Suprapubic skin (tissue), 4 donors: ENCODE results near the gene JAZF1. TPM values are rescaled to one million over a fixed set of nuclear protein-coding genes. Genes with fewer than 3 reads are reported as not detected.

ENCODE experiments used
- DNase-seq, 2 donors: peaks; one replicate each; pipeline ENCODE4 v3.0.0-alpha.2; 2019; ENCODE audit warnings: low spot score in 2 of 2
- H3K27ac ChIP-seq: fragments of 200-600 bp; sonication (generic); one replicate; pipeline ENCODE4 v1.5.1; 2019
- H3K27me3 ChIP-seq: fragments of 200-600 bp; sonication (generic); one replicate; pipeline ENCODE4 v1.5.1; 2019
- H3K36me3 ChIP-seq: fragments of 200-600 bp; sonication (generic); one replicate; pipeline ENCODE4 v1.5.1; 2019
- H3K4me1 ChIP-seq: fragments of 200-600 bp; sonication (generic); one replicate; pipeline ENCODE4 v1.5.1; 2019
- H3K4me3 ChIP-seq: fragments of 200-600 bp; sonication (generic); one replicate; pipeline ENCODE4 v1.5.1; 2019; ENCODE audit warnings: mild to moderate bottlenecking
- H3K9me3 ChIP-seq: fragments of 200-600 bp; sonication (generic); one replicate; pipeline ENCODE4 v1.5.1; 2019
- CTCF ChIP-seq, 2 donors: fragments of 200-600 bp in 1 of 2; fragments of 450-650 bp in 1 of 2; sonication (generic) in 1 of 2; IDR thresholded peaks; one replicate each; pipeline ENCODE4 v1.5.1; 2016 to 2019; ENCODE audit warnings: antibody characterized with exemption in 2 of 2, mild to moderate bottlenecking in 1 of 2, moderate library complexity in 1 of 2
- EP300 ChIP-seq: sonication (generic); formaldehyde crosslinking; IDR thresholded peaks from one replicate; pipeline ENCODE4 v1.6.1; 2017; ENCODE audit warnings: antibody characterized with exemption
- POLR2A ChIP-seq, 2 donors: fragments of 450-650 bp; IDR thresholded peaks; one replicate each; pipeline ENCODE4 v1.6.1; 2017; ENCODE audit warnings: antibody characterized with exemption in 2 of 2, mild to moderate bottlenecking in 2 of 2, moderate library complexity in 2 of 2
- POLR2AphosphoS5 ChIP-seq, 3 donors: sonication (generic); formaldehyde crosslinking; IDR thresholded peaks; one replicate each; pipeline ENCODE4 v1.6.1; 2017; ENCODE audit warnings: antibody characterized with exemption in 3 of 3
- WGBS: methylation state at CpG from one replicate; pipeline ENCODE4 v1.1.5; 2018; 5-methylcytosine and 5-hydroxymethylcytosine counted together
- total RNA-seq, 4 donors: library from RNA; depleted of rRNA; stranded (reverse); fragments of >200 nt; gene quantifications; one replicate each; pipeline ENCODE4 v1.1.0, GENCODE V29; 2016

JAZF1 gene
- total RNA-seq, 4 donors from 2014 or later = 5.0 to 8.4 (median 7.4) TPM

- Histone ChIP-seq H3K27ac (no peak overlapping the region), H3K9me3 (no peaks in the 10 kb centered on the region), H3K36me3 (no peaks in the 10 kb centered on the region), H3K27me3 (no peaks in the 10 kb centered on the region), H3K4me3 (no peak overlapping the region), H3K4me1 (peaks cover 6% of the 10 kb centered on the region)
- no peak for TF ChIP-seq EP300
- TF ChIP-seq POLR2AphosphoS5 (IDR thresholded peaks at IDR 0.05) = no peak
- TF ChIP-seq CTCF (IDR thresholded peaks at IDR 0.05) = no peak
- TF ChIP-seq POLR2A (IDR thresholded peaks at IDR 0.05) = no peak
- DNase-seq = no peak
- 90% methylated on average over 1 of the region's 1 CpG for WGBS
These were observed 7.1 kb downstream of the JAZF1 start for GRCh38 chr7:28173531-28173930.

- no peak overlapping the region for H3K4me3 ChIP-seq
- H3K4me1 ChIP-seq = peaks cover 9% of the 10 kb centered on the region
- no peak for DNase-seq
- TF ChIP-seq POLR2AphosphoS5 (IDR thresholded peaks at IDR 0.05) (no peak), EP300 (no peak), CTCF (IDR thresholded peaks at IDR 0.05) (no peak), POLR2A (IDR thresholded peaks at IDR 0.05) (no peak)
- no peaks in the 10 kb centered on the region for H3K36me3 ChIP-seq
- no peak overlapping the region for H3K27ac ChIP-seq
- no peaks in the 10 kb centered on the region for H3K9me3 ChIP-seq
- WGBS = 72% methylated on average over 3 of the region's 3 CpGs
- no peaks in the 10 kb centered on the region for H3K27me3 ChIP-seq
These were observed 7.6 kb downstream of the JAZF1 start for GRCh38 chr7:28172958-28173357.

GRCh38 chr7:28170701-28171100 lies 9.9 kb downstream of the JAZF1 start:
- Histone ChIP-seq H3K27ac (no peak overlapping the region), H3K36me3 (no peaks in the 10 kb centered on the region), H3K27me3 (no peaks in the 10 kb centered on the region), H3K4me3 (no peak overlapping the region), H3K9me3 (no peaks in the 10 kb centered on the region), H3K4me1 (peaks cover 10% of the 10 kb centered on the region)
- WGBS = 97% methylated on average over 6 of the region's 6 CpGs
- no peak for DNase-seq
- TF ChIP-seq POLR2AphosphoS5 (IDR thresholded peaks at IDR 0.05) (no peak), CTCF (IDR thresholded peaks at IDR 0.05) (no peak), EP300 (no peak)

GRCh38 chr7:28169230-28169629 lies 11.4 kb downstream of the JAZF1 start:
- TF ChIP-seq CTCF (IDR thresholded peaks at IDR 0.05) (no peak), POLR2A (IDR thresholded peaks at IDR 0.05) (no peak), POLR2AphosphoS5 (IDR thresholded peaks at IDR 0.05) (no peak), EP300 (no peak)
- Histone ChIP-seq H3K27ac (no peak overlapping the region), H3K9me3 (no peaks in the 10 kb centered on the region), H3K36me3 (no peaks in the 10 kb centered on the region), H3K4me1 (peaks cover 10% of the 10 kb centered on the region), H3K27me3 (no peaks in the 10 kb centered on the region), H3K4me3 (no peak overlapping the region)
- DNase-seq = no peak
- whole genome bisulfite sequencing = 45% methylated on average over 1 of the region's 1 CpG

DNA sequence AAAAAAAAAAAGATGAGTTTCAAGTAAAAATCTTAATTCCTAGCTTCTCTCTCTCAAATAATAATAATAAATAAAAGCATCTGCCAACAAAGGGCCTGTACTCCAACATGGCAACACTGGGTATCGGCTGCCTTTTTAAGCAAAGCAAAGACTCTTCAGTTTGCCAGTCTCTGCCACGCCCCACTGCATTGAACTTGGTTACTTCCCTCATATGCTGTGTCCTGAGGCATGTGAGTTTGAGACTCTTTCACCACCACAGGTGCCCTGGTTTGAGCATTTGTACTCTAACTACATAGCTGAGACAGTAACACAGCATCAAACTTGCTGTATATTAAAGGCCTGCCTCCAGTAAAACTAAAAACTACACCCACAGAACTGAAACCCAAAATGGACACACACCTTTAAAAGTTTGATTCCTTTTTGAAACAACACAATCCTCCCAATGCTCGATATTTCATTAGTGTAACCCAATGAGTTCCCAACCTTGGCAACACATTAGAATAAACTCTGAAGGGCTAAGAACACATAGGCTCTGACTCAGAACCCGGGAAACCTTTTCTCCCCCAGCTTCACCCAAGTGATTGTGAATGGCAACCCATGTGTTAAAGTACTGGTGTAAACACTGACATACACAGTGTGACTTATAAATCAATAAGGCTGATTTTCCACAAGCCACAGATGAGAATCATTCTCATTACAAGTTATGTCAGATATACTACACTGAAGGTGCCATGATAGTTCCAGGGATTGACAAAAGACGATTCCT lies 12.0 kb downstream of the JAZF1 start:
- Histone ChIP-seq H3K9me3 (no peaks in the 10 kb centered on the region), H3K27me3 (no peaks in the 10 kb centered on the region), H3K4me3 (no peak overlapping the region), H3K27ac (no peak overlapping the region), H3K36me3 (no peaks in the 10 kb centered on the region), H3K4me1 (peaks cover 10% of the 10 kb centered on the region)
- no peak for DNase-seq
- WGBS = 70% methylated on average over 5 of the region's 5 CpGs
- TF ChIP-seq EP300 (no peak), POLR2AphosphoS5 (IDR thresholded peaks at IDR 0.05) (no peak), CTCF (IDR thresholded peaks at IDR 0.05) (no peak), POLR2A (IDR thresholded peaks at IDR 0.05) (no peak)
